GM06990 (cell line): ENCODE measurements around the gene MYO18A.
A peak's percentile ranks its signal among the peaks of the same experiment; 100 is the strongest.

Experiments used
- DNase-seq: peaks from one replicate; pipeline ENCODE4 v3.0.0-alpha.2; 2011; ENCODE audit not compliant: insufficient read length; ENCODE audit errors: extremely low read depth
- H3K27me3 ChIP-seq: replicated peaks from 2 replicates; pipeline ENCODE4 v1.6.0; 2011; ENCODE audit warnings: low read length; ENCODE audit not compliant: control insufficient read depth, insufficient read depth
- H3K36me3 ChIP-seq: 2 replicates; pipeline ENCODE4 v1.5.1; 2011; ENCODE audit warnings: low read length; ENCODE audit not compliant: control insufficient read depth, insufficient read depth
- H3K4me3 ChIP-seq: replicated peaks from 2 replicates; pipeline ENCODE4 v1.5.1; 2011; ENCODE audit warnings: low read depth, mild to moderate bottlenecking, control low read depth, low read length
- TF ChIP-seq, protein P1 (sequence below): IDR thresholded peaks from 2 replicates; pipeline ENCODE4 v1.5.1; 2011; ENCODE audit warnings: low read length, control low read depth, mild to moderate bottlenecking, inconsistent platforms; ENCODE audit not compliant: insufficient read depth, poor library complexity, severe bottlenecking

Gene MYO18A

DNA sequence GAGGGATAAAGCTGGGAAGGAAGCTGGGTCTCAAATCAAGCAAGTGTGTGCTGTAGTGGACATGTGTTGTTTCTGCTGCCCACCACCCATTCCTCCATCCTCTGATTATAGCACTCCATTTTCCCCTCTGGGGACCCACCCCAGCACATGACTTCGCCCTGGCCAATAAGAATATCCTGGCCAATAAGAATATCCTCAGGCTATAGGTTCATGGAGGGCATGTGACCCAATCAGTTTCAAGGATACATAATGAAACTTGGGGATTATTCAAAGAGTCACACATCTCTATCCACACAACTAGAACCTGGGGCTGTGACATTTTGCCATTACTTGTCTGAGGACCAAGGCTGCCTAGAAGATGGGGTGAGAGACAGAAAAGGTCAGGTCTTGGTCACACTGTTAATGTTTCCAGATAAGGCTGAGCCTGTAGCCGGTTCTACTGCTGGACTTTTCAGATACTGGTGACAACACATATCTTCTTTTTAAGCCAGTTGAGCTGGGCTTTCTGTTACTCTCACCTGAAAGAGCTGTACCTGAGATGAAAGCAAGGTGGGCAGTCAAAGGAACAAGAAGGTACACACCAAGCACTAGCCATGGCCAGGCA is 33.7 kb downstream of the MYO18A start:
- TF ChIP-seq, protein P1, sequence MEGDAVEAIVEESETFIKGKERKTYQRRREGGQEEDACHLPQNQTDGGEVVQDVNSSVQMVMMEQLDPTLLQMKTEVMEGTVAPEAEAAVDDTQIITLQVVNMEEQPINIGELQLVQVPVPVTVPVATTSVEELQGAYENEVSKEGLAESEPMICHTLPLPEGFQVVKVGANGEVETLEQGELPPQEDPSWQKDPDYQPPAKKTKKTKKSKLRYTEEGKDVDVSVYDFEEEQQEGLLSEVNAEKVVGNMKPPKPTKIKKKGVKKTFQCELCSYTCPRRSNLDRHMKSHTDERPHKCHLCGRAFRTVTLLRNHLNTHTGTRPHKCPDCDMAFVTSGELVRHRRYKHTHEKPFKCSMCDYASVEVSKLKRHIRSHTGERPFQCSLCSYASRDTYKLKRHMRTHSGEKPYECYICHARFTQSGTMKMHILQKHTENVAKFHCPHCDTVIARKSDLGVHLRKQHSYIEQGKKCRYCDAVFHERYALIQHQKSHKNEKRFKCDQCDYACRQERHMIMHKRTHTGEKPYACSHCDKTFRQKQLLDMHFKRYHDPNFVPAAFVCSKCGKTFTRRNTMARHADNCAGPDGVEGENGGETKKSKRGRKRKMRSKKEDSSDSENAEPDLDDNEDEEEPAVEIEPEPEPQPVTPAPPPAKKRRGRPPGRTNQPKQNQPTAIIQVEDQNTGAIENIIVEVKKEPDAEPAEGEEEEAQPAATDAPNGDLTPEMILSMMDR = no peak
- no peak for DNase-seq
- Histone ChIP-seq H3K27me3 (no peaks in the 10 kb centered on the region), H3K36me3 (no peaks in the 10 kb centered on the region), H3K4me3 (no peak overlapping the region)

DNA sequence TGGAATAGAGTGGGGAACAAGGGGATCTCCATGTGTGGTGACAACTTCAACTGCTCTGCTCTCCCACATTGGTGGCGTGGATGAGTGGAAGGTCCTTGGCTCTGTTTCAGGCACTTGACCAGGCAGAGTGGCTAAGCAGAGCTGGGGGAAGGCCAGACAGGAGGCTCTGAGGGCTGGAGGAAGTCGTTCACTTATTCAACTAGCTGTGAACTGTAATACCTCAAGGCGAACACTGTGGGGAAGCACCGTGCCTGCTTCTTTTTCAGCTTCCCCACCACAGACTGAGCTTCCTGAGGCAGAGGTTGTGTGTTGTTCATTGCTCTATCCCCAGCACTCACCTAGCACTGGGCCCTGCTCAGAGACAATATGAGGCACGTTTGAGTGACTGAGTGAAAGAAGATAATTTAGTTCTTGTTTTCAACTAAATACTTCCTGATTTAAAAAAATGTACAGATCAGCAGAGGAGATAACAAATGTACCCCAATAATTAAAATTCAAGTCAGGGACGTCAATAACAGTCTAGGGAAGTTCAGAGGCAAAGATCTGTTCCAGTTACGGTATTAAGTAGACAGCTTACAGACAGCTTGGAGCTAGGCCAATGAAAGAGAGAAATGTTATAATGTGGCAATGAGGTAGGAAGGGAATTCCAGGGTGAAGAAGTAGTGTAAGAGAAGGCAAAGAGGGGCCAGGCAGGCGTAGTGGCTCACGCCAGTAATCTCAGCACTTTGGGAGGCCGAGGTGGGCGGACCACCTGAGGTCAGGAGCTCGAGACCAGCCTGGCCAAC is 34.7 kb downstream of the MYO18A start:
- no peaks in the 10 kb centered on the region for H3K27me3 ChIP-seq
- TF ChIP-seq, protein P1 = peak; percentile 58
- DNase-seq = no peak
- no peak overlapping the region for H3K4me3 ChIP-seq
- H3K36me3 ChIP-seq = no peaks in the 10 kb centered on the region

DNA sequence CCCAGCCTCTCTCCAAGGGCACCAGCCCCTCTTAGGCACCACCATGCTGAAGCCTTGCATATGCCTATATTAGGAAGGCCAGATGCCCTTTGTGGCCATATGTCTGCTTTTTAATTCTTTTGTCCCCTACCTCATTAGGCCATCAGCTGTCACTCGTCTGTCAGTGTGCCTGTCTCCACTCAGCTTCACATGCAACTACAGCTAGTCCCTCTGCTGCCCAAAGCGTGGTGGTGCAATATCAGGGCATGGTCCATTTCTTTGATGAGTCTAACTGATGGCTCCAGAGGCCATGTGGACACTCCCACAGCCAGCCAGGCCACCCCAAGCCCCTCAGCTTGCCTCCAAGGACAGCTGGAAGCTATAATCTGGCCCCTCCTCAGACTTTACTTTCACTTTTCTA is 36.3 kb downstream of the MYO18A start:
- no peaks in the 10 kb centered on the region for H3K36me3 ChIP-seq
- H3K4me3 ChIP-seq = no peak overlapping the region
- H3K27me3 ChIP-seq = no peaks in the 10 kb centered on the region
- DNase-seq = no peak
- TF ChIP-seq, protein P1 = peak; percentile 39

DNA sequence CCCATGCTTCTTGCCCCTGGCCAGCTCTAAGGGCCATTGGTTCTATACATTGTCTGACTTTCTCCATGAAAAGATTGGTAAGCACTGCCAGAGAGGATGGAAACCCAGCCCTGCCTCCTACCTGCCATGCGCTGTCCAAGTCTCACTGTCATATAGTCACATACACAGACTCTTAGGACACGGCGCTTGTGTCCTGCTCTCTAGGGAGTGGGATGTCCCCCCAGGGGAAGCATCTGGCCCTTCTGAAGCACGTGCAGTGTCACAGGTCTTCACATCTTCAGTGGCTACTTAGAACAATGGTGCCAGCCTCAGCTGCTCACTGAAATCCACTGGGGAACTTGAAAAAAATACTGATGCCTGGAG is 38.7 kb downstream of the MYO18A start:
- TF ChIP-seq, protein P1 = no peak
- peak overlapping the region; percentile 29 for H3K4me3 ChIP-seq

DNA sequence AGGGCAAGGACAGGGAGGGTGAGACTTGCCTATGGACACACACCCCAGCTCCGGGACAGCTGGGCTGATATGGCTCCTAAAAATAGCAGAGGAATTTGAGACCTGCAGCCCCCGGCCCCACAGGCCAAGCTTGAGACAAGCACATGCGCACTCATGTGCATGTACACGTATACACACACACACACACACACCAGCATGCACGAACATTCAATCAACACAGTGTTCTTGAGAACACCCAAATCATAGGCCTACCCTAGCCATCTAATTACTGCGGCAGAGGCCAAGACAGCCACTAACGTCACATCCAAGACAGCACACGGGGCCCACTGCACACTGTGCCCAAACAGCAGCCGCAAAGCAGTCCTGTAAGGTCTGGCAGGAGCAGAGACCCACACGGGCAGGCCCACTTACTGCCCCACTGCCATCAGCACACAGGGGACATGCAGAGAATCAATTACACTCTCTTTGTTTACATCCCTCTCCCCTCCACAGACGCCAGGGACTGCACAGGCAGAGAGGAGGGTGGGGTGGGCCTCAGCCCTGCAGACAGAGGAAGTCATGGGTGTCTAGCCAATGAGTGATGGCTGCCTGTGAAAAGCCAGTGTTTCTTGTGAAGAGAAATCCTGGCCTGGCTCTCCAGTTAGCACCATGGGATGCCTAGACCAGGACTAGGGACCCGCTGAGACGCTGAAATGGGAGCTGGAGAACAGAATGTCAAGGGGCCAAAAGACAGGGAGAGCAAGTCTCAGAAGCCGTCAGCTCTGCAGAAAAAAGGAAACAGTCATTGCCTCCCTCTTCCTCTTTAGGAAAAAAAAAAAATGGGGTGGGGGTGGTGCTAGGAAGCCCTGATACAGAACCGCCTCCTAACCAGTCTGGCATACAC is 39.3 kb downstream of the MYO18A start:
- Histone ChIP-seq H3K4me3 (peak overlapping the region; percentile 62), H3K36me3 (no peaks in the 10 kb centered on the region), H3K27me3 (no peaks in the 10 kb centered on the region)
- TF ChIP-seq, protein P1 = no peak
- peak; percentile 56 for DNase-seq

More for the DNA sequence above, 38.7 kb downstream of the MYO18A start:
- Histone ChIP-seq H3K36me3 (no peaks in the 10 kb centered on the region), H3K27me3 (no peaks in the 10 kb centered on the region)
- DNase-seq = no peak
